K562 (cell line): ENCODE measurements around the gene GMPR. TPM values are rescaled to one million over a fixed set of nuclear protein-coding genes. Genes with fewer than 3 reads are reported as not detected.

Experiments used
- ATF2 ChIP-seq: sonication (generic); formaldehyde crosslinking; IDR thresholded peaks from 2 replicates; pipeline ENCODE4 v1.8.1; 2022; ENCODE audit warnings: missing genetic modification reagents
- ATF6 ChIP-seq: sonication (generic); formaldehyde crosslinking; IDR thresholded peaks from 2 replicates; pipeline ENCODE4 v1.4.0; 2020; ENCODE audit warnings: mild to moderate bottlenecking, missing genetic modification reagents
- CXXC5 ChIP-seq: fragments of 250-450 bp; sonication (Bioruptor Pico); IDR thresholded peaks from 2 replicates; pipeline ENCODE4 v1.8.0; 2022; ENCODE audit warnings: inconsistent platforms, mild to moderate bottlenecking, moderate library complexity
- KLF6 ChIP-seq: fragments of 250-450 bp; sonication (Bioruptor Pico); IDR thresholded peaks from 2 replicates; pipeline ENCODE4 v1.4.0; 2020; ENCODE audit warnings: mild to moderate bottlenecking, moderate library complexity, borderline replicate concordance
- MTA3 ChIP-seq: fragments of 450-650 bp; formaldehyde crosslinking; IDR thresholded peaks from 2 replicates; pipeline ENCODE4 v1.6.1; 2017; ENCODE audit warnings: mild to moderate bottlenecking, borderline replicate concordance
- NFE2L1 ChIP-seq: fragments of 450-650 bp; IDR thresholded peaks from 2 replicates; pipeline ENCODE4 v1.6.1; 2016; ENCODE audit warnings: missing genetic modification characterization, low read depth, mild to moderate bottlenecking, missing compliant biosample characterization, moderate library complexity, borderline replicate concordance
- PCBP1 ChIP-seq: fragments of 200-400 bp; formaldehyde crosslinking; IDR thresholded peaks from 2 replicates; pipeline ENCODE4 v1.6.1; 2018; ENCODE audit warnings: mild to moderate bottlenecking, low read depth, low read length; ENCODE audit not compliant: poor library complexity, severe bottlenecking
- PHTF2 ChIP-seq: fragments of 250-450 bp; sonication (Bioruptor Pico); IDR thresholded peaks from 2 replicates; pipeline ENCODE4 v1.5.0; 2021; ENCODE audit warnings: mild to moderate bottlenecking
- RBM17 ChIP-seq: fragments of 200-400 bp; formaldehyde crosslinking; IDR thresholded peaks from 2 replicates; pipeline ENCODE4 v1.6.1; 2017; ENCODE audit warnings: low read depth, mild to moderate bottlenecking, low read length, borderline replicate concordance
- TCF7 ChIP-seq: sonication (generic); IDR thresholded peaks from 2 replicates; pipeline ENCODE4 v1.6.1; 2016; ENCODE audit warnings: antibody characterized with exemption, borderline replicate concordance
- TRIM24 ChIP-seq, 2 experiments: fragments of 450-650 bp; IDR thresholded peaks; 2 replicates each; pipeline ENCODE4 v1.6.1; 2016
- ZNF239 ChIP-seq: fragments of 250-450 bp; sonication (Bioruptor Pico); IDR thresholded peaks from 2 replicates; pipeline ENCODE4 v1.4.0; 2020; ENCODE audit warnings: mild to moderate bottlenecking
- ZNF324 ChIP-seq: fragments of 250-450 bp; sonication (Bioruptor Pico); IDR thresholded peaks from 2 replicates; pipeline ENCODE4 v1.4.0; 2020; ENCODE audit warnings: mild to moderate bottlenecking
- ZNF395 ChIP-seq: fragments of 200-800 bp; sonication (Bioruptor generic); IDR thresholded peaks from 2 replicates; pipeline ENCODE4 v1.6.1; 2017; ENCODE audit warnings: missing genetic modification characterization, missing compliant biosample characterization
- ZNF436 ChIP-seq: fragments of 250-450, 450-650 bp; sonication (Bioruptor Pico); formaldehyde crosslinking; IDR thresholded peaks from 2 replicates; pipeline ENCODE4 v1.7.0; 2020; ENCODE audit warnings: mild to moderate bottlenecking
- ZNF518B ChIP-seq: fragments of 250-450 bp; sonication (Bioruptor Pico); IDR thresholded peaks from 2 replicates; pipeline ENCODE4 v1.5.0; 2021; ENCODE audit warnings: mild to moderate bottlenecking, moderate library complexity
- polyA plus RNA-seq, 8 experiments: library from polyadenylated mRNA; depleted of rRNA in 4 of 8; stranded (reverse) in 5 of 8; unstranded in 3 of 8; fragments of >200 nt; fragmentation: Nextera tagmentation in 2 of 8; fragmentation: Illumina TruSeq in 1 of 8; extraction: Ambion mirVana in 2 of 8; extraction: Trizol in 1 of 8; gene quantifications; 2 replicates each; pipeline versions ENCODE4 v1.2.1 to v1.2.3, GENCODE V29; 2011 to 2014; ENCODE audit warnings: inconsistent platforms in 1 of 8, missing spikeins in 1 of 8
- total RNA-seq, 7 experiments: library from RNA; depleted of rRNA in 6 of 7; stranded (reverse); fragments of >200 nt in 6 of 7; fragmentation: Illumina TruSeq in 2 of 7; extraction: Trizol in 2 of 7; gene quantifications; 2 replicates each; pipeline versions ENCODE4 v1.2.1 to v1.2.3, GENCODE V29; 2011 to 2021; ENCODE audit warnings: low replicate concordance in 1 of 7
- TF ChIP-seq, protein P1 (sequence below): sonication (generic); formaldehyde crosslinking; IDR thresholded peaks from 2 replicates; pipeline ENCODE4 v1.8.0; 2022; ENCODE audit warnings: missing genetic modification reagents, mild to moderate bottlenecking, moderate library complexity, borderline replicate concordance
- TF ChIP-seq, protein P2 (sequence below): fragments of 250-450 bp; sonication (Bioruptor Pico); IDR thresholded peaks from 2 replicates; pipeline ENCODE4 v1.4.0; 2020

The GMPR gene
- total and polyA plus RNA-seq, 9 of the 15 experiments (the other 6 are each of a cell fraction or from before 2014, with no cell fraction given) = 34.6 to 83.7 (median 49.8) TPM

GRCh38 chr6:16236009-16236501, 2.3 kb upstream of the GMPR start (continued):
- peak; percentile 92 for TF ChIP-seq ZNF395 (CRISPR knock-in tag)
- peak; percentile 89 for TF ChIP-seq CXXC5 (CRISPR knock-in tag)
- TF ChIP-seq, protein P1, sequence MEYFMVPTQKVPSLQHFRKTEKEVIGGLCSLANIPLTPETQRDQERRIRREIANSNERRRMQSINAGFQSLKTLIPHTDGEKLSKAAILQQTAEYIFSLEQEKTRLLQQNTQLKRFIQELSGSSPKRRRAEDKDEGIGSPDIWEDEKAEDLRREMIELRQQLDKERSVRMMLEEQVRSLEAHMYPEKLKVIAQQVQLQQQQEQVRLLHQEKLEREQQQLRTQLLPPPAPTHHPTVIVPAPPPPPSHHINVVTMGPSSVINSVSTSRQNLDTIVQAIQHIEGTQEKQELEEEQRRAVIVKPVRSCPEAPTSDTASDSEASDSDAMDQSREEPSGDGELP = no peak
- peak; percentile 67 for TF ChIP-seq ZNF324 (CRISPR knock-in tag)
- TF ChIP-seq TCF7 = no peak
- no peak for TF ChIP-seq ZNF518B (CRISPR knock-in tag)
- peak; percentile 59; the same call in 1 of the 2 replicates for TF ChIP-seq NFE2L1 (tag)
- TF ChIP-seq ATF6 (CRISPR knock-in tag) = no peak
- TF ChIP-seq ZNF436 (CRISPR knock-in tag) = no peak
- TF ChIP-seq ATF2 (CRISPR knock-in tag) = no peak
- TF ChIP-seq KLF6 (CRISPR knock-in tag) = peak; percentile 97
- TF ChIP-seq PCBP1 = no peak
- TF ChIP-seq MTA3 = no peak
- TF ChIP-seq PHTF2 (CRISPR knock-in tag) = no peak; the same call in 1 of the 2 replicates
- no peak for TF ChIP-seq TRIM24 (IDR thresholded peaks at IDR 0.05)
- TF ChIP-seq ZNF239 (CRISPR knock-in tag) = peak; percentile 90
- no peak for TF ChIP-seq RBM17
- TF ChIP-seq, protein P2, sequence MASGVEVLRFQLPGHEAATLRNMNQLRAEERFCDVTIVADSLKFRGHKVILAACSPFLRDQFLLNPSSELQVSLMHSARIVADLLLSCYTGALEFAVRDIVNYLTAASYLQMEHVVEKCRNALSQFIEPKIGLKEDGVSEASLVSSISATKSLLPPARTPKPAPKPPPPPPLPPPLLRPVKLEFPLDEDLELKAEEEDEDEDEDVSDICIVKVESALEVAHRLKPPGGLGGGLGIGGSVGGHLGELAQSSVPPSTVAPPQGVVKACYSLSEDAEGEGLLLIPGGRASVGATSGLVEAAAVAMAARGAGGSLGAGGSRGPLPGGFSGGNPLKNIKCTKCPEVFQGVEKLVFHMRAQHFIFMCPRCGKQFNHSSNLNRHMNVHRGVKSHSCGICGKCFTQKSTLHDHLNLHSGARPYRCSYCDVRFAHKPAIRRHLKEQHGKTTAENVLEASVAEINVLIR = peak; percentile 76
